ENCODE data around the gene SPAST.
"Not testable (repeated sequence)": the region's sequence is repeated elsewhere in the genome, so short reads cannot be mapped to it uniquely, and the experiment has no call there.

Gene SPAST, protein sequence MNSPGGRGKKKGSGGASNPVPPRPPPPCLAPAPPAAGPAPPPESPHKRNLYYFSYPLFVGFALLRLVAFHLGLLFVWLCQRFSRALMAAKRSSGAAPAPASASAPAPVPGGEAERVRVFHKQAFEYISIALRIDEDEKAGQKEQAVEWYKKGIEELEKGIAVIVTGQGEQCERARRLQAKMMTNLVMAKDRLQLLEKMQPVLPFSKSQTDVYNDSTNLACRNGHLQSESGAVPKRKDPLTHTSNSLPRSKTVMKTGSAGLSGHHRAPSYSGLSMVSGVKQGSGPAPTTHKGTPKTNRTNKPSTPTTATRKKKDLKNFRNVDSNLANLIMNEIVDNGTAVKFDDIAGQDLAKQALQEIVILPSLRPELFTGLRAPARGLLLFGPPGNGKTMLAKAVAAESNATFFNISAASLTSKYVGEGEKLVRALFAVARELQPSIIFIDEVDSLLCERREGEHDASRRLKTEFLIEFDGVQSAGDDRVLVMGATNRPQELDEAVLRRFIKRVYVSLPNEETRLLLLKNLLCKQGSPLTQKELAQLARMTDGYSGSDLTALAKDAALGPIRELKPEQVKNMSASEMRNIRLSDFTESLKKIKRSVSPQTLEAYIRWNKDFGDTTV

DNA sequence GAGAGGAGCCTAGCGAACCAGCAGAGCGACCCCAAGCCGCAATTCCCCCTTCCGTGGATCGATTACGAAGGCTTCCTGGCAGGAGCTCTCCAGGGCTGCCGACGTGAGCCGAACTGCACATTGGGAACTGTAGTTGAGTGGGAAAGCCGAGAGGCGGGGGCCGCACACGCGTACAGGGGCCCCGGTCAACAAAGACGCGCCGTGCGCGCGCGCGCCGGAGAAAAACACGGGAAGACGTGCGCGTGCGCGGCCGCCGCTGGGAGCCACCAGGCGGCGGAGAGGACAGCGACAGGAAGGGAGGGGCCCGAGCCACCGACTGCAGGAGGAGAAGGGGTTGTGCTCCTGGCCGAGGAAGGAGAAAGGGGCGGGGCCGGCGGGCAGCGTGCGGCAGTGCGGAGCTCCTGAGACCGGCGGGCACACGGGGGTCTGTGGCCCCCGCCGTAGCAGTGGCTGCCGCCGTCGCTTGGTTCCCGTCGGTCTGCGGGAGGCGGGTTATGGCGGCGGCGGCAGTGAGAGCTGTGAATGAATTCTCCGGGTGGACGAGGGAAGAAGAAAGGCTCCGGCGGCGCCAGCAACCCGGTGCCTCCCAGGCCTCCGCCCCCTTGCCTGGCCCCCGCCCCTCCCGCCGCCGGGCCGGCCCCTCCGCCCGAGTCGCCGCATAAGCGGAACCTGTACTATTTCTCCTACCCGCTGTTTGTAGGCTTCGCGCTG lies at the start of gene SPAST:
TSS of gene SPAST (plus strand) at position 247 of the 711 bp plus-strand sequence. CDS start at position 523, 276 bp downstream.
- peak; percentile 97 for DNase-seq

DNA sequence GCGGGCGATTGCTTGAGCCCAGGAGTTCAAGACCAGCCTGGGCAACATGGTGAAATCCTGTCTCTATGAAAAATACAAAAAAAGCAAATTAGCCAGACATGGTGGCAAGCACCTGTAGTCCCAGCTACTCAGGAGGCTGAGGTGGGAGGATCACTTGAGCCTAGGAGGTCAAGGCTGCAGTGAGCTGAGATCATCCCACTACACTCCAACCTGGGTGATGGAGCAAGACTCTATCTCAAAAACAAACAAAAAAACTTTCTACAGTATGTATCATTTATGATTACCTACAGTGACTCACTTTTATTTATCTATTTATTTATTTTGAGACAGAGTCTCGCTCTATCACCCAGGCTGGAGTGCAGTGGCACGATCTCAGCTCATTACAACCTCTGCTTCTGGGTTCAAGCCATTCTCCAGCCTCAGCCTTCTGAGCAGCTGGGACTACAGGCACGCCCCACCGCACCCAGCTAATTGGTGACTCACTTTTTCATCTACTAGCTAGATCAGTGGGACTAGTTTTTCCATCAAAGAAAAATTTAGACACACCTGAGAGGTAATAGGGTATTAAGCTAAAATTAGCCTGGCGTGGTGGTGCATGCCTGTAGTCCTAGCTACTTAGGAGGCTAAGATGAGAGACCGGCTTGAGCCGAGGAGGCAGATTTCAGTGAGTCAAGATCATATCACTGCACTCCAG lies 44.4 kb upstream of the SPAST start:
- DNase-seq = not testable (repeated sequence)

DNA sequence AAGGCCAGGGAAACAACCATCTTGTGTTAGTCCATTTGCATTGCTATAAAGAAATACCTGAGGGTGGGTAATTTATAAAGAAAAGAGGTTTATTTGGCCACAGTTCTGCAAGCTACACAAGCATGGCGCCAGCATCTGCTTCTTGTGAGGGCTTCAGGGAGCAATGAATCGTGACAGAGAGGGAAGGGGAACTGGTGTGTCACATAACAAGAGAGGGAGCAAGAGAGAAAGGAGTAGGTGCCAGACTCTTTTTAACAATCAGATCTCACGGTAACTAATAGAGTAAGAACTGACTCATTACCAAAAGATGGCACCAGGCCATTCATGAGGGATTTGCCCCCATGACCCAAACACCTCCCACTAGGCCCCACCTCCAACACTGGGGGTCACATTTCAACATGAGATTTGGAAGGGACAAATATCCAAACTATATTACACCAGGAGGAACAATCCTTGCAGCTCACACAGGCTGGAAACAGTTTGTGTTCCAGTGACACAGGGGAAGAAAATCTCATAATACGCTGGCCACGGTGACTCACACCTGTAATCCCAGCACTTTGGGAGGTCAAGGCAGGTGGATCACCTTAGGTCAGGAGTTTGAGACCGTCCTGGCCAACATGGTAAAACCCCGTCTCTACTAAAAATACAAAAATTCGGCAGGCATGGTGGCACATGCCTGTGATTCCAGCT lies 29.0 kb upstream of the SPAST start:
- DNase-seq = peak; percentile 70

DNA sequence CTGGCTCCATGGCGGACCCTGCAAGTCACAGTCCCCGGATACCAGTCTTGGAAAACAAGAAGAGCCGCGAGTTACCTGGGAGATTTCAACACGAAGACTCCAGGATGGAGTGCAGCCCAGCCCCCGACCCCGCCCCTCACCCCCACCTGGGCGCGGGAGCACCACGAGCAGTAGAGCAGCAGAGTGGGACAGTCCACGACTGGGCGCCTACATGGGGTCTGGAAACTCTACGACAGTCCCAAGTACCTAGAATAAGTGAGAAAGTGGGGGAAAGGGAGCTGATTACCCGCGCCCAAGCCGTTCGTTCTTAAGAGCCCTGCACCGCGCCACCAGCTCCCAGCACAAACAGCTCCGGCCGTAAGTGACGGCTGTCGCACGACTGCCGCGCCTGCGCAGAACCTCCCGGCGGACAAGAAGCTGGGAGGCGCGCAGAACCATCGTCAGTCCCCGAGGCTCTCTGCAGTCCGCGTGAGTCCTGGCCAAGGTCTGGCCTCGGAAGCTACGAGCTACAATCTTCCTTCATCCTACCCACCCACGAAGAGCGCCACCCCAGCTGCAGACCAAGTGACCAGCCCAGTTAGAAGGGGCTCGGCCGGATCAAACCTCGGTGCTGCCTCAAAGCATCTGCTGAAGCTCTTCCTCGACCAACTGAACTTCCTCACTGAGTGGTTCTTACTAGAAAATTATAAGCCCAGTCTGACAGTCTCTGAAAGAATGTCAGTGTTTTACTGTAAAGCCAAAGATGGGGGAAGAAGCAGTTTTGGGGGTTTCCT lies 23.7 kb upstream of the SPAST start, which contains the start of gene DPY30:
TSS of gene DPY30 (minus strand) at position 359 of the 773 bp plus-strand sequence. CDS start at position 10, 349 bp downstream.
- peak; percentile 93 for DNase-seq

DNA sequence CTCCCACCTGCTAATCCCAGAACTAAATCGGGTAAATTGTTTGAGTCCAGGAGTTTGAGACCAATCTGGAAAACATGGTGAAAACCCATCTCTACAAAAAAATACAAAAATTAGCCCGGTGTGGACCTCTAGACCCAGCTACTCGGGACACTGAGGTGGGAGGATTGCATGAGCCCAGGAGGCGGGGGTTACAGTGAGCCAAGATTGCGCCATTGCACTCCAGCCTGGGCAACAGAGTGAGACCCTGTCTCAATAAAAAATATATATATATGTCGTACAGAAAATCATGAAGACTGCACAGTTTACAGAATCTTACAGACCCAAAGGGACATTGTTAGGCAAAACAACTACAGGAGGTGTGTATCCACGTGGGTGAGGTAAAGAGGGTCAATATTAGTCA lies 19.8 kb upstream of the SPAST start:
- DNase-seq = no peak

DNA sequence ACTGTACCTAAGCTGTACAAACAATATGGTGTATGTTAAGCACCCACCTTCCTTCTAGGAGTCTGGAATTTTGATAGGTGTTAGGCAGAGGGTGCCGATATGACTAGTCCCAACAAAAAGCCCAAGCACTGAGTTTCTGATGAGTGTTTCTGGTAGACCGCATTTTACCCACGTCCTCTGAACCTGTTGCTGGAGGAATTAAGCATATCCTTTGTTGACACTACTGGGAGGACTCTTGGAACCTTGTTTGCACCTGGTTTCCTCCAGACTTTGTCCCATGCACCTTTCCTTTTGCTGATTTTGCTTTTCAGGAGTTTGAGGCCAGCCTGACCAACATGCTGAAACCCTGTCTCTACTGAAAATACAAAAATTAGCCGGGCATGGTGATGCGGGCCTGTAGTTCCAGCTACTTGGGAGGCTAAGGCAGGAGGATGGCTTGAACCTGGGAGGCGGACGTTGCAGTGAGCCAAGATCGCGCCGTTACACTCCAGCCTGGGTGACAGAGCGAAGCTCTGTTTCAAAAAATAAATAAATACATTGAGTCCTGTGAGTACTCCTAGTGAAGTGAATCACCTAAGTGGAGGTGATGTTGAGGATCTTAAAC lies 11.4 kb upstream of the SPAST start:
- no peak for DNase-seq

DNA sequence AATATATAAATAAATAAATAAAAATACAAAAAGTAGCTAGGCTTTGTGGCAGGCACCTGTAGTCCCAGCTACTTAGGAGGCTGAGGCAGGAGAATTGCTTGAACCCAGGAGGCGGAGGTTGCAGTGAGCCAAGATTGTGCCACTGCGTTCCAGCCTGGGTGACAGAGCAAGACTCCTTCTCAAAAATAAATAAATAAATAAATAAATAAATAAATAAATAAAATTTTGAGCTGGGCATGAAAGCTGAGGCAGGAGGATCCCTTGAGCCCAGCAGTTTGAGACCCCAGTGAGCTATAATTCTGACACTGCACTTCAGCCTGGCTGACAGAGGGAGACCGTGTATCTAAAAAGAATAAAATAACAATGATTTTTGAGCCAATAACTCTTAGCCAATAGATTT lies 8.8 kb upstream of the SPAST start:
- DNase-seq = not testable (repeated sequence)

DNA sequence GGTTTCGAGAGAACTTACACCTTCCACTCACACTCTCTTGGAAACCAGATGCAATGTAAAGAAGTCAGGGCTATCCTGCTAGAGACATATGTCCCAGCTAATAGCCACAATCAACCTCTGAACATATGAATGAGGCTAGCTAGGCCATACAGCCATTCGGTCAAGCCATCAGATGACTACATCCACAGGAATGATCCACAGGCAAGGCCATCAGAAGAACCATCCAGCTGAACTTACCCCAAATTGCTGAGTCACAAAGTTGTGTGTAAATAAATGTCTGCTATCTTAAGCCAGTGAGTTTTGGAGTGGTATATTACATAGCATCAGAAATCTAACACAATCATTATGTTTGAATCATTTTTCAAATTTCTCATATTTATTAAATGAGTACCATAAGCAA lies 5.2 kb upstream of the SPAST start:
- DNase-seq = no peak

DNA sequence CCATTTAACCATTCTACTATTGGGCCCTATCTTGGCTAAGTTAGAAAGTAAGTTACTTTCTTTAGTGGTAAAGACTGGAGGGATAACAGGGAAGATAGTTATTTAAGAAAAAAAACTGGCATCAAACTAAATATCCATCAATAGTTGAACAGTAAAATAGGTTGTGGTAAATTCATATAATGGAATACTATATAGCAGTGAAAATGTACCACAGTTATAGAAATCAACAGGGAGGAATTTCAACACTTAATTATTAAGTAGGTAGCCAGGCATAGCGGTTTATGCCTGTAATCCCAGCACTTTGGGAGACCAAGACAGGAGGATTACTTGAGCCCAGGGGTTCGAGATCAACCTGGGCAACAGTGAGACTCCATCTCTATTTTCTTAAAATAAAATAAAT lies 3.1 kb upstream of the SPAST start:
- no peak for DNase-seq

DNA sequence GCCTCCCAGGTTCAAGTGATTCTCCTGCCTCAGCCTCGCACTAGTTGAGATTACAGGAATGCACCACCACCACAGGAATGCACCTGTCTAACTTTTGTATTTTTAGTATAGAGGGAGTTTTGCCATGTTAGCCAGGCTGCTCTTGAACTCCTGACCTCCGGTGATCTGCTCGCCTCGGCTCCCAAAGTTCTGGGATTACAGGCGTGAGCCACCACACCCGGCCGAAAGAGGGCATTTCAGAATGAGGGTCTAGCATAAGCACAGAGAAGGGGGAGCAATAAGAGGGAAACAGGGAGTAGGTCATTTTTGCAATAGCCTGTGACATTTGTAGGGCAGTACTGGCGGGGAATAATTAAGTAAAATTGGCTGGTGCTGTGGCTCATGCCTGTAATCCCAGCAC lies 1.9 kb upstream of the SPAST start:
- DNase-seq = no peak

DNA sequence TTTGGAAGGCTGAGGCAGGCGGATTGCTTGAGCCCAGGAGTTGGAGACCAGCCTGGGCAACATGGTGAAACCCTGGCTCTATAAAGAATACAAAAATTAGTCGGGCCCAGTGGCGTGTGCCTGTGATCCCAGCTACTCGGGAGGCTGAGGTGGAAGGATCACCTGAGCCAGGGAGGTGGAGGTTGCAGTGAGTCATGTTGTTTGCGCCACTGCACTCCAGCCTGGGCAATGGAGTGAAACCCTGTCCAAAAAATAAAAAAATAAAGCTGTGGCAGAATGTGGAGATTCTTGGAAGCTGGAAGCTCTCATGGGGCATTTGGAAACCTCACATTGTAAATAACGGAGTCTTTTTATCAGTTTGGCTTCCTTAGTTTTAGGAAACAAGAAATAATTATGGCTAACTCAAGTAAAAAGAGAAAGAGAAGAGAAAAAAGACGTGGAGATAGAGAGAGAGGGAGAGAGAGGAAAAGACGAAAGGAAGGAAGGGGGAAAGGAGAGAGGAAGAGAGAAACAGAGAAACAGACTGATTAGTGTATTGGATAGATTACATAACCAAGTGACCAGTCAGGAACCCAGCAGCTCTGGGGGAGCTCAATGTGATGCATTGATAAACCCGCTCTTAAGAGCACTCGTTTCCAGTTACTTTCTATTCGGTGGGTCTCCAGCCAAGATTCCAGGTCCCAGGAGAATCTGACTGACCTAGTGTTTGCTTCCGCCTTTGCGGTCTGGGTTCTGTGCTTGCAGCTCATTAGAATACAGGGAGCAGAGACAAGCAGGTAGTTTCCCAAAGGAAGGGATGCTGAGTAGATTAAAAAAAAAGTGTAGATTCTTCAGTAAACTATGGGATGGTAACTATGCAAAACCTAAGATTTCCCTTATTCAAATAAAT lies 1.1 kb upstream of the SPAST start:
- DNase-seq = peak; percentile 81

DNA sequence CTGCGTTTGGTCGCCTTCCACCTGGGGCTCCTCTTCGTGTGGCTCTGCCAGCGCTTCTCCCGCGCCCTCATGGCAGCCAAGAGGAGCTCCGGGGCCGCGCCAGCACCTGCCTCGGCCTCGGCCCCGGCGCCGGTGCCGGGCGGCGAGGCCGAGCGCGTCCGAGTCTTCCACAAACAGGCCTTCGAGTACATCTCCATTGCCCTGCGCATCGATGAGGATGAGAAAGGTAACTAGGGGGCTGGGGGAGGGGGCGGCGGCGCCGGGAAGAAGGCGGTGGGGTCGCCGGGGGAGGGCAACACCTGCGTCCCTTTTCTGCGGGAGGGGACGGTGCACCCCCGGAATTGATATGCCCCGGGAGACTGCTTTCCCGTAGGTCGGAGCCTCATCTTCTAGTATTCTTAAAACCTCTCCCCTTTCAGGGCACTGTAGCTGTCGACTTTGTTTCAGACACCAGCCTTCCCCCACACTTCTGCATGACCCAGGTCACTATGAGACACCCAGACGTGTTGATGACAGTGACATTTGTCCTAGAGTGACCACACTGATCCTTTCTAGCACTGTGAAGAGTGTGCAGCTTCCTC lies 755 bp downstream of the SPAST start:
- peak; percentile 12 for DNase-seq

DNA sequence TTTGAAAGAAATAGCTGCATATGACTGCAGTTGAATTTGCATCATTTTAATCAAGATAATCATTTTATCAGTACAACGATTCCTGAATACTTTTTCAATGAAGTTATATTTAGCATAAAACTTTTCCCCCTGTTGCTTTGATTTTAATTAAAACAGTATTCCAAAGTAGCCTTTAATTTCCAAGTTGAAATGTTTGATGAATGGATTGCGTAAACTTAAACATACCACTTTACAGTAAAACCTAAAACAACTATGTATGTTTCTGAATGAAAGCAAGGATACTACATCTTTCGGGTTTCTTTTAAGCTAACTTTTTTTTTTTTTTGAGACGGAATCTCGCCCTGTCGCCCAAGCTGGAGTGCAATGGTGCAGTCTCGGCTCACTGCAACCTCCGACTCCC lies 1.4 kb downstream of the SPAST start:
- no peak for DNase-seq

DNA sequence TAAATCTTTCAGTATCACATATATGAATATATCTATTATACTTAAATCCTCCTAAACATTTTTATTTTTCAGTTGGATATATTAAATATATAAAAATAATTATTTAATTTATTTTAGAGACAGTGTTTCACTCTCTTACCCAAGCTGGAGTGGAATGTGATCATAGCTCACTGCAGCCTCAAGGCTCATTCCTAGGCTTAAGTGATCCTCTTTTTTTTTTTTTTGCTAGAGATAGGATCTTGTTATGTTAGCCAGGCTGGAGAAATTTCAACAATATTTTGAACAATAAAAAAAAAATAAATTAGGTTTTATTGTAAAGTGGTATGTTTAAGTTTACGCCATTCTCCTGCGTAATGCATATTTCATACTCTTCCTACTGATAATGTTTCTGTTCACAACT lies 4.2 kb downstream of the SPAST start:
- DNase-seq = no peak

DNA sequence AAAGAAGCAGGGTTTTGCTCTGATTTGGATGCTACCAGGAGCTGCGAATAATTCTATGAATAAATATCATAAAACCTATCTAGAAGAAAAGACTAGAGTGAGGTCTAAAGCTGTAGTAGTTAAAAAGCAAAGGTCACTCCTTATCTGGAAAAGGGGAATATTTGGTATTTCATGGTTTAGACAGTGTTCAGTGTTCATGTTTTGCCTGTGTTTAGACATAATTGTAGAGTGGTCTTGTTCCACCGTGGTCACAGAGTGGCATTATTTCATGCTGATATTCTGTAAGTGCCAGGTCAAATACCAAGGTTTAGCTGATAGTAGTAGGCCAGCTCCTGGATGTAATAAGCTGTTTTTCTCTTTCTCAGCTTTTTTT lies 10.8 kb downstream of the SPAST start:
- no peak for DNase-seq

DNA sequence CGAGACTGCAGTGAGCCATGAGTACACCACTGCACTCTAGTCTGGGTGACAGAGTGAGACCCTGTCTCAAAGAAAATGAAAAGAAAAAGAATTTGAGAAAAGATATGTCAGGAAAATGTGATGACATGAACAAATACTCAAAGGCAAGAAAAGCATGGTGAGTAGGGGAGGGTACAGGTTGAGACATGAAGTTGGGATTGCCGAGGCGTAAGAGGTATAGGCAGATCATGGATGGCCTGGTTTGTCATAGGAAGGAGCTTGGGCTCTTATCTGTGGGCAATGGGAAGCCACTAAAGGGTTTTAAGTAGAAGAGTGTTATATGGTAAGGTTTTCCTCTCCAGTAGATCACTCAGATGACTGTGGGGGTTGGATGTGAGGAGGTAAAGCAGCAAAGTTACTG lies 32.3 kb downstream of the SPAST start:
- DNase-seq = no peak

DNA sequence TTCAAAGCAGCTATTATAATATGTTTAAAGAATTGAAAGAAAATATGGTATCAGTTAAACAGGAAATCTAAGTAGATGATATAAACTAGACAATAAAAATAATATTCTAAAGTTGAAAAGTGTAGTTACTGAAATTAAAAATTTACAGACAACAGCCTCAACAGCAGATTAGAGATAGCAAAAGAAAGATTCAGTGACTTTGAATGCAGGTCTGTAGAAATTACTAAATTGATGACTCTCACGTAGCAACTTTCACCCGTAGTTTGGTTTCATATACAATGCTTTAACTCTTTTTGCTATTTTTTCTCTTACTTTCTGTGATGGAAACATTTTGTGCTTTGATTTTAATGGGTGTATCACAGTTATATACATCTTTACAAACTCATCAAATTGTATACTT lies 44.8 kb downstream of the SPAST start:
- DNase-seq = no peak

DNA sequence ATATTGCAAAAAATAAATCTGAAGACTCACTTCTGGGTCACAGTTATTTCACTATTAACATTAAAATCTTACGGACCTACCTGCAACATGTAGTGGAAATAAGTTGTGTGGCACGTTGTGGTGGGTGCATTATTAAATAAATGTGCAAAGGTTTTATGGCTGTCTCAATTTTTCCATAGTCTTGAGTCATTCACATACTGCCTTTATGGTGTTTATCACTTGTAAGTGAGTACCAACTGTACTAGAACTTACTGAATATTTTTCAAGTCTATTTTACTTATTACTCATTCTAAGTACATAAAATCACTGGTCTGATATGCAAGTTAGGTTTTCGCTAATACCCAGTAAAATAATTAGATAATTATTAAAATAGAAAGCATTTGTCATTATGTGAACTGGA lies 54.7 kb downstream of the SPAST start:
- no peak for DNase-seq

DNA sequence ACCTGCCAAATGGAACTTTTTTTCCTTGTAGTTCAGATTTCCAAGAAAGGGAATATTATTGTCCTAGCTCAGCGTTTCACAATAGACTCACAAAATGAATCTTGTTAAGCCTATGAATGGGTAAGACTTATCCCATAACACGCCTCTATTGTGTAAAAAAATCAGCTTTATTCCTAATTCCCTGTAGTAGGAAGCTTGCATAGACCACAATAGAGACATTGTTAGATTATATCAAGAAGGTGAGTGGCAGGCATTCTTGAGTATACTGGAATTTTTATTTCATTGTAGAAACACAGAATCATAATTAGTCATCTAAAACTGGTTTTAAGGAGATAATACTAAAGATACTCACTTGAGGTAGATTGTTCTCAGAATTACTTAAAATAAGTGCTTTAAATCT lies 55.8 kb downstream of the SPAST start:
- no peak for DNase-seq

DNA sequence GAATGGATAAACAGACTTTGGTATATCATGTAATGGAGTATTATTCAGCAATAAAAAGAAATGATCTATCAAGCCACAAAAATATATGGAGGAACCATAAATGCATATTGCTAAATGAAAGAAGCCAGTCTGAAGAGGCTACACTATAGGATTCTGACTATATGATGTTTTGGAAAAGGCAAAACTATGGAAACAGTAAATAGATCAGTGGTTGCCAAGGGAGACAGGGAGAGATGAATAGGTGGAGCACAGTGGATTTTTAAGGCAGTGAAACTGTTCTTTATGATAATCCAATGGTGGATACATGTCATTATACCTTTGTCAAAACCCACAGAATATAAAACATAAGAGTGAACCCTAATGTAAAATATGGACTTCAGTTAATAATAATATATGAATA lies 61.3 kb downstream of the SPAST start:
- no peak for DNase-seq
